GM23338 (cell line): ENCODE results near the gene ZC2HC1B. TPM values are rescaled to one million over a fixed set of nuclear protein-coding genes. Genes with fewer than 3 reads are reported as not detected.

Experiments used
- ATAC-seq: fragments of 200-7000 bp; cut with Tn5 transposase; 3 replicates; pipeline ENCODE4 v1.9.1; 2020
- DNase-seq: peaks from one replicate; pipeline ENCODE4 v3.0.0-alpha.2; 2015; ENCODE audit warnings: low spot score
- H2AFZ ChIP-seq: fragments of 200-600 bp; sonication (generic); 2 replicates; pipeline ENCODE4 v1.8.0; 2016; ENCODE audit warnings: antibody characterized with exemption, mild to moderate bottlenecking, moderate library complexity
- H3F3A ChIP-seq: fragments of 200-600 bp; sonication (generic); replicated peaks from 2 replicates; pipeline ENCODE4 v1.8.0; 2017; ENCODE audit warnings: antibody characterized with exemption, mixed run types, low read depth
- H3K27ac ChIP-seq: fragments of 200-600 bp; sonication (generic); 2 replicates; pipeline ENCODE4 v1.6.1; 2016; ENCODE audit warnings: low read depth
- H3K27me3 ChIP-seq: fragments of 200-600 bp; sonication (generic); 2 replicates; pipeline ENCODE4 v1.8.0; 2016; ENCODE audit warnings: mild to moderate bottlenecking, mixed run types, moderate library complexity; ENCODE audit not compliant: insufficient read depth
- H3K36me3 ChIP-seq: fragments of 200-600 bp; sonication (generic); 2 replicates; pipeline ENCODE4 v1.8.0; 2016; ENCODE audit warnings: mild to moderate bottlenecking; ENCODE audit not compliant: insufficient read depth
- H3K4me1 ChIP-seq: fragments of 200-600 bp; sonication (generic); 2 replicates; pipeline ENCODE4 v1.8.0; 2016; ENCODE audit warnings: mild to moderate bottlenecking, moderate library complexity; ENCODE audit not compliant: insufficient read depth
- H3K4me2 ChIP-seq: fragments of 200-600 bp; sonication (generic); 2 replicates; pipeline ENCODE4 v1.7.1; 2017; ENCODE audit warnings: mixed run types
- H3K4me3 ChIP-seq: fragments of 200-600 bp; sonication (generic); 2 replicates; pipeline ENCODE4 v1.6.1; 2016; ENCODE audit warnings: mixed run types
- H3K79me2 ChIP-seq: fragments of 200-600 bp; sonication (generic); replicated peaks from 2 replicates; pipeline ENCODE4 v1.8.0; 2017; ENCODE audit warnings: mild to moderate bottlenecking; ENCODE audit not compliant: insufficient read depth
- H3K9me2 ChIP-seq: fragments of 200-600 bp; sonication (generic); 2 replicates; pipeline ENCODE4 v1.8.0; 2017; ENCODE audit not compliant: insufficient read depth
- H4K20me1 ChIP-seq: fragments of 200-600 bp; sonication (generic); replicated peaks from 2 replicates; pipeline ENCODE4 v1.8.0; 2017; ENCODE audit warnings: mild to moderate bottlenecking; ENCODE audit not compliant: insufficient read depth
- H3K27ac Mint-ChIP-seq: 2 replicates; pipeline ENCODE4 v1.8.0; 2020; ENCODE audit warnings: inconsistent platforms, mild to moderate bottlenecking, moderate library complexity, mixed read lengths
- H3K27me3 Mint-ChIP-seq: 3 replicates; pipeline ENCODE4 v1.8.0; 2022; ENCODE audit warnings: low read depth, mild to moderate bottlenecking, moderate library complexity, mixed read lengths, inconsistent platforms; ENCODE audit not compliant: insufficient read depth, poor library complexity
- H3K36me3 Mint-ChIP-seq: 3 replicates; pipeline ENCODE4 v1.8.0; 2021; ENCODE audit warnings: low read depth, mild to moderate bottlenecking, inconsistent platforms, moderate library complexity, mixed read lengths
- H3K4me1 Mint-ChIP-seq: 3 replicates; pipeline ENCODE4 v1.8.0; 2020; ENCODE audit warnings: mild to moderate bottlenecking, inconsistent platforms, mixed read lengths
- H3K4me3 Mint-ChIP-seq: 3 replicates; pipeline ENCODE4 v1.8.0; 2021; ENCODE audit warnings: moderate library complexity, mild to moderate bottlenecking, inconsistent platforms, mixed read lengths
- H3K9me3 Mint-ChIP-seq: 3 replicates; pipeline ENCODE4 v1.8.0; 2020; ENCODE audit warnings: moderate library complexity, mild to moderate bottlenecking, inconsistent platforms, mixed read lengths
- CREB1 ChIP-seq: fragments of 250-450 bp; sonication (Bioruptor Pico); IDR thresholded peaks from 2 replicates; pipeline ENCODE4 v1.5.0; 2020; ENCODE audit warnings: low read depth, mild to moderate bottlenecking, moderate library complexity
- EZH2 ChIP-seq: fragments of 200-600 bp; sonication (generic); IDR thresholded peaks from one replicate; pipeline ENCODE4 v1.8.0; 2017; ENCODE audit warnings: antibody characterized with exemption, mild to moderate bottlenecking, low read depth; ENCODE audit not compliant: unreplicated experiment
- EZH2phosphoT487 ChIP-seq: fragments of 200-600 bp; sonication (generic); IDR thresholded peaks from one replicate; pipeline ENCODE4 v1.8.1; 2018; ENCODE audit warnings: antibody characterized with exemption; ENCODE audit not compliant: unreplicated experiment
- JUNB ChIP-seq: IDR thresholded peaks from one replicate; pipeline ENCODE4 v1.6.1; 2016; ENCODE audit warnings: antibody characterized with exemption; ENCODE audit not compliant: unreplicated experiment
- NANOG ChIP-seq: IDR thresholded peaks from 2 replicates; pipeline ENCODE4 v1.6.1; 2016; ENCODE audit warnings: antibody characterized with exemption, borderline replicate concordance
- POLR2AphosphoS5 ChIP-seq: IDR thresholded peaks from 2 replicates; pipeline ENCODE4 v1.6.1; 2016; ENCODE audit warnings: antibody characterized with exemption, low read depth
- STAT1 ChIP-seq: IDR thresholded peaks from one replicate; pipeline ENCODE4 v1.6.1; 2016; ENCODE audit warnings: antibody characterized with exemption; ENCODE audit not compliant: unreplicated experiment
- ZNF114 ChIP-seq: fragments of 250-450 bp; sonication (Bioruptor Pico); IDR thresholded peaks from 2 replicates; pipeline ENCODE4 v1.5.0; 2020; ENCODE audit warnings: mild to moderate bottlenecking, moderate library complexity
- ZNF331 ChIP-seq: fragments of 250-450 bp; sonication (Bioruptor Pico); IDR thresholded peaks from 2 replicates; pipeline ENCODE4 v1.5.0; 2020; ENCODE audit warnings: low read depth, mild to moderate bottlenecking, moderate library complexity
- polyA plus RNA-seq: library from polyadenylated mRNA; unstranded; fragments of >200 nt; fragmentation: Nextera tagmentation; extraction: Ambion mirVana; gene quantifications from 2 replicates; pipeline ENCODE4 v1.2.1, GENCODE V29; 2016
- total RNA-seq: library from RNA; depleted of rRNA; stranded (reverse); fragments of >200 nt; shearing (Covaris generic); gene quantifications from 2 replicates; pipeline ENCODE4 v1.2.3, GENCODE V29; 2014
- TF ChIP-seq, protein P1 (sequence below), 2 experiments: fragments of 200-600 bp in 1 of 2; sonication (generic) in 1 of 2; conservative IDR thresholded peaks; 2 replicates each; pipeline versions ENCODE4 v1.5.1 to v1.6.1; 2016 to 2017; ENCODE audit warnings: antibody characterized with exemption in 2 of 2, low read depth in 2 of 2, mild to moderate bottlenecking in 2 of 2, moderate library complexity in 1 of 2
- TF ChIP-seq, protein P2 (sequence below): fragments of 250-450 bp; sonication (Bioruptor Pico); IDR thresholded peaks from 2 replicates; pipeline ENCODE4 v1.5.0; 2020; ENCODE audit warnings: mild to moderate bottlenecking, moderate library complexity
- TF ChIP-seq, protein P3 (sequence below): IDR thresholded peaks from 2 replicates; pipeline ENCODE4 v1.6.1; 2016; ENCODE audit warnings: antibody characterized with exemption
- TF ChIP-seq, protein P4 (sequence below): IDR thresholded peaks from one replicate; pipeline ENCODE4 v1.6.1; 2018; ENCODE audit warnings: antibody characterized with exemption; ENCODE audit not compliant: unreplicated experiment

The ZC2HC1B gene
- total and polyA plus RNA-seq, 2 experiments from 2014 or later, result not detected

DNA sequence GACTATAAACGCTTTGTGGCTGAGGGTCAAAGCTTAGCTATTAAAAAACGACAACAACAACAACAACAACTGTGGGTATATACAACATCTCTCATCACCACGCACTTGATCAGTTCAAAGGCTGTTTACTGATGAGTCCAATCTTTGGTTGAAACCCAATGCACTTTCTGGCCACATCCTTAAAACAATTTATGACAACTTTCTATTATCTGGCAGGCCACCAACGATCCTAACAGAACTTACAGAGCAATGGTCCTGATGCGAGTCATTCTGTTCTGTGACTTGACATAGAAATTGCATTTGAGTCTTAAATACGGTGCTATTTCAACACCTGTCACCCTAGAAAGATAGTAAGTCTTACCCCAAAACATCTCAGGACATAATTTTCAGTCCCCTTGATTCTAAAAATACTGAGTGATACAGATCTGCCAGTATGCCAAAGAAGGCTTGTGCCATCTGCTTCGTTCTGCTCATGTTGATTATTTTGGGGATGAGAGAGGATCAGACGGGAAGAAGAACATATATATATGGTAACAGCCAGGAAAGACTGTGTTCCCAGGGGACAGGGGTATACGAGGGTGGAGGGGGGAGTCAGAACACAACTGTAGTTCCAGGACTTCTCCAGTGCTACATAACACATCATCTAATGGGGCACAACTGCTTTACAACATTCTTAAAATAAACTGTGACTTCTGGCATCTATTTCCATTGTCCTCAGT lies 87.9 kb downstream of the ZC2HC1B start:
- peaks cover 6% of the 10 kb centered on the region for H3K9me3 Mint-ChIP-seq
- H3K36me3 Mint-ChIP-seq, result peaks cover 7% of the 10 kb centered on the region; the same call in 2 of the 3 replicates
- 0 out of 2 replicates have a peak, but pooled peaks cover 3% of the 10 kb centered on the region for H3K9me2 ChIP-seq
- no peaks in the 10 kb centered on the region for H3K79me2 ChIP-seq
- H3K27me3 Mint-ChIP-seq, result peaks cover 7% of the 10 kb centered on the region
- H3K36me3 ChIP-seq, result no peaks in the 10 kb centered on the region
- no peak overlapping the region for H2AFZ ChIP-seq
- H3K4me3 Mint-ChIP-seq, result no peak overlapping the region
- no peaks in the 10 kb centered on the region for H4K20me1 ChIP-seq
- peaks cover 20% of the 10 kb centered on the region for H3K4me1 ChIP-seq
- no peak overlapping the region for H3K4me3 ChIP-seq
- no peak overlapping the region for H3K27ac Mint-ChIP-seq
- ATAC-seq (no peak), DNase-seq (no peak)
- peaks cover 14% of the 10 kb centered on the region for H3K4me1 Mint-ChIP-seq
- peaks cover 82% of the 10 kb centered on the region for H3K27me3 ChIP-seq
- TF ChIP-seq ZNF331 (CRISPR knock-in tag), result no peak
- TF ChIP-seq, protein P1, sequence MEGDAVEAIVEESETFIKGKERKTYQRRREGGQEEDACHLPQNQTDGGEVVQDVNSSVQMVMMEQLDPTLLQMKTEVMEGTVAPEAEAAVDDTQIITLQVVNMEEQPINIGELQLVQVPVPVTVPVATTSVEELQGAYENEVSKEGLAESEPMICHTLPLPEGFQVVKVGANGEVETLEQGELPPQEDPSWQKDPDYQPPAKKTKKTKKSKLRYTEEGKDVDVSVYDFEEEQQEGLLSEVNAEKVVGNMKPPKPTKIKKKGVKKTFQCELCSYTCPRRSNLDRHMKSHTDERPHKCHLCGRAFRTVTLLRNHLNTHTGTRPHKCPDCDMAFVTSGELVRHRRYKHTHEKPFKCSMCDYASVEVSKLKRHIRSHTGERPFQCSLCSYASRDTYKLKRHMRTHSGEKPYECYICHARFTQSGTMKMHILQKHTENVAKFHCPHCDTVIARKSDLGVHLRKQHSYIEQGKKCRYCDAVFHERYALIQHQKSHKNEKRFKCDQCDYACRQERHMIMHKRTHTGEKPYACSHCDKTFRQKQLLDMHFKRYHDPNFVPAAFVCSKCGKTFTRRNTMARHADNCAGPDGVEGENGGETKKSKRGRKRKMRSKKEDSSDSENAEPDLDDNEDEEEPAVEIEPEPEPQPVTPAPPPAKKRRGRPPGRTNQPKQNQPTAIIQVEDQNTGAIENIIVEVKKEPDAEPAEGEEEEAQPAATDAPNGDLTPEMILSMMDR (conservative IDR thresholded peaks at IDR 0.05; ENCODE audit: low read depth in 2 of 2), result no peak
- no peak for TF ChIP-seq EZH2
- TF ChIP-seq ZNF114 (CRISPR knock-in tag), result no peak
- TF ChIP-seq CREB1 (CRISPR knock-in tag), result no peak
- TF ChIP-seq STAT1, result no peak
- no peak for TF ChIP-seq NANOG
- TF ChIP-seq, protein P2, sequence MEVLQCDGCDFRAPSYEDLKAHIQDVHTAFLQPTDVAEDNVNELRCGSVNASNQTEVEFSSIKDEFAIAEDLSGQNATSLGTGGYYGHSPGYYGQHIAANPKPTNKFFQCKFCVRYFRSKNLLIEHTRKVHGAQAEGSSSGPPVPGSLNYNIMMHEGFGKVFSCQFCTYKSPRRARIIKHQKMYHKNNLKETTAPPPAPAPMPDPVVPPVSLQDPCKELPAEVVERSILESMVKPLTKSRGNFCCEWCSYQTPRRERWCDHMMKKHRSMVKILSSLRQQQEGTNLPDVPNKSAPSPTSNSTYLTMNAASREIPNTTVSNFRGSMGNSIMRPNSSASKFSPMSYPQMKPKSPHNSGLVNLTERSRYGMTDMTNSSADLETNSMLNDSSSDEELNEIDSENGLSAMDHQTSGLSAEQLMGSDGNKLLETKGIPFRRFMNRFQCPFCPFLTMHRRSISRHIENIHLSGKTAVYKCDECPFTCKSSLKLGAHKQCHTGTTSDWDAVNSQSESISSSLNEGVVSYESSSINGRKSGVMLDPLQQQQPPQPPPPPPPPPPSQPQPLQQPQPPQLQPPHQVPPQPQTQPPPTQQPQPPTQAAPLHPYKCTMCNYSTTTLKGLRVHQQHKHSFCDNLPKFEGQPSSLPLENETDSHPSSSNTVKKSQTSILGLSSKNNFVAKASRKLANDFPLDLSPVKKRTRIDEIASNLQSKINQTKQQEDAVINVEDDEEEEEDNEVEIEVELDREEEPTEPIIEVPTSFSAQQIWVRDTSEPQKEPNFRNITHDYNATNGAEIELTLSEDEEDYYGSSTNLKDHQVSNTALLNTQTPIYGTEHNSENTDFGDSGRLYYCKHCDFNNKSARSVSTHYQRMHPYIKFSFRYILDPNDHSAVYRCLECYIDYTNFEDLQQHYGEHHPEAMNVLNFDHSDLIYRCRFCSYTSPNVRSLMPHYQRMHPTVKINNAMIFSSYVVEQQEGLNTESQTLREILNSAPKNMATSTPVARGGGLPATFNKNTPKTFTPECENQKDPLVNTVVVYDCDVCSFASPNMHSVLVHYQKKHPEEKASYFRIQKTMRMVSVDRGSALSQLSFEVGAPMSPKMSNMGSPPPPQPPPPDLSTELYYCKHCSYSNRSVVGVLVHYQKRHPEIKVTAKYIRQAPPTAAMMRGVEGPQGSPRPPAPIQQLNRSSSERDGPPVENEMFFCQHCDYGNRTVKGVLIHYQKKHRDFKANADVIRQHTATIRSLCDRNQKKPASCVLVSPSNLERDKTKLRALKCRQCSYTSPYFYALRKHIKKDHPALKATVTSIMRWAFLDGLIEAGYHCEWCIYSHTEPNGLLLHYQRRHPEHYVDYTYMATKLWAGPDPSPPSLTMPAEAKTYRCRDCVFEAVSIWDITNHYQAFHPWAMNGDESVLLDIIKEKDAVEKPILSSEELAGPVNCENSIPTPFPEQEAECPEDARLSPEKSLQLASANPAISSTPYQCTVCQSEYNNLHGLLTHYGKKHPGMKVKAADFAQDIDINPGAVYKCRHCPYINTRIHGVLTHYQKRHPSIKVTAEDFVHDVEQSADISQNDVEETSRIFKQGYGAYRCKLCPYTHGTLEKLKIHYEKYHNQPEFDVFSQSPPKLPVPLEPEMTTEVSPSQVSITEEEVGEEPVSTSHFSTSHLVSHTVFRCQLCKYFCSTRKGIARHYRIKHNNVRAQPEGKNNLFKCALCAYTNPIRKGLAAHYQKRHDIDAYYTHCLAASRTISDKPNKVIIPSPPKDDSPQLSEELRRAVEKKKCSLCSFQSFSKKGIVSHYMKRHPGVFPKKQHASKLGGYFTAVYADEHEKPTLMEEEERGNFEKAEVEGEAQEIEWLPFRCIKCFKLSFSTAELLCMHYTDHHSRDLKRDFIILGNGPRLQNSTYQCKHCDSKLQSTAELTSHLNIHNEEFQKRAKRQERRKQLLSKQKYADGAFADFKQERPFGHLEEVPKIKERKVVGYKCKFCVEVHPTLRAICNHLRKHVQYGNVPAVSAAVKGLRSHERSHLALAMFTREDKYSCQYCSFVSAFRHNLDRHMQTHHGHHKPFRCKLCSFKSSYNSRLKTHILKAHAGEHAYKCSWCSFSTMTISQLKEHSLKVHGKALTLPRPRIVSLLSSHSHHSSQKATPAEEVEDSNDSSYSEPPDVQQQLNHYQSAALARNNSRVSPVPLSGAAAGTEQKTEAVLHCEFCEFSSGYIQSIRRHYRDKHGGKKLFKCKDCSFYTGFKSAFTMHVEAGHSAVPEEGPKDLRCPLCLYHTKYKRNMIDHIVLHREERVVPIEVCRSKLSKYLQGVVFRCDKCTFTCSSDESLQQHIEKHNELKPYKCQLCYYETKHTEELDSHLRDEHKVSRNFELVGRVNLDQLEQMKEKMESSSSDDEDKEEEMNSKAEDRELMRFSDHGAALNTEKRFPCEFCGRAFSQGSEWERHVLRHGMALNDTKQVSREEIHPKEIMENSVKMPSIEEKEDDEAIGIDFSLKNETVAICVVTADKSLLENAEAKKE (CRISPR knock-in tag), result no peak
- TF ChIP-seq EZH2phosphoT487, result no peak
- TF ChIP-seq, protein P3, sequence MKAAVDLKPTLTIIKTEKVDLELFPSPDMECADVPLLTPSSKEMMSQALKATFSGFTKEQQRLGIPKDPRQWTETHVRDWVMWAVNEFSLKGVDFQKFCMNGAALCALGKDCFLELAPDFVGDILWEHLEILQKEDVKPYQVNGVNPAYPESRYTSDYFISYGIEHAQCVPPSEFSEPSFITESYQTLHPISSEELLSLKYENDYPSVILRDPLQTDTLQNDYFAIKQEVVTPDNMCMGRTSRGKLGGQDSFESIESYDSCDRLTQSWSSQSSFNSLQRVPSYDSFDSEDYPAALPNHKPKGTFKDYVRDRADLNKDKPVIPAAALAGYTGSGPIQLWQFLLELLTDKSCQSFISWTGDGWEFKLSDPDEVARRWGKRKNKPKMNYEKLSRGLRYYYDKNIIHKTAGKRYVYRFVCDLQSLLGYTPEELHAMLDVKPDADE, result no peak
- TF ChIP-seq JUNB, result no peak
- TF ChIP-seq, protein P4, sequence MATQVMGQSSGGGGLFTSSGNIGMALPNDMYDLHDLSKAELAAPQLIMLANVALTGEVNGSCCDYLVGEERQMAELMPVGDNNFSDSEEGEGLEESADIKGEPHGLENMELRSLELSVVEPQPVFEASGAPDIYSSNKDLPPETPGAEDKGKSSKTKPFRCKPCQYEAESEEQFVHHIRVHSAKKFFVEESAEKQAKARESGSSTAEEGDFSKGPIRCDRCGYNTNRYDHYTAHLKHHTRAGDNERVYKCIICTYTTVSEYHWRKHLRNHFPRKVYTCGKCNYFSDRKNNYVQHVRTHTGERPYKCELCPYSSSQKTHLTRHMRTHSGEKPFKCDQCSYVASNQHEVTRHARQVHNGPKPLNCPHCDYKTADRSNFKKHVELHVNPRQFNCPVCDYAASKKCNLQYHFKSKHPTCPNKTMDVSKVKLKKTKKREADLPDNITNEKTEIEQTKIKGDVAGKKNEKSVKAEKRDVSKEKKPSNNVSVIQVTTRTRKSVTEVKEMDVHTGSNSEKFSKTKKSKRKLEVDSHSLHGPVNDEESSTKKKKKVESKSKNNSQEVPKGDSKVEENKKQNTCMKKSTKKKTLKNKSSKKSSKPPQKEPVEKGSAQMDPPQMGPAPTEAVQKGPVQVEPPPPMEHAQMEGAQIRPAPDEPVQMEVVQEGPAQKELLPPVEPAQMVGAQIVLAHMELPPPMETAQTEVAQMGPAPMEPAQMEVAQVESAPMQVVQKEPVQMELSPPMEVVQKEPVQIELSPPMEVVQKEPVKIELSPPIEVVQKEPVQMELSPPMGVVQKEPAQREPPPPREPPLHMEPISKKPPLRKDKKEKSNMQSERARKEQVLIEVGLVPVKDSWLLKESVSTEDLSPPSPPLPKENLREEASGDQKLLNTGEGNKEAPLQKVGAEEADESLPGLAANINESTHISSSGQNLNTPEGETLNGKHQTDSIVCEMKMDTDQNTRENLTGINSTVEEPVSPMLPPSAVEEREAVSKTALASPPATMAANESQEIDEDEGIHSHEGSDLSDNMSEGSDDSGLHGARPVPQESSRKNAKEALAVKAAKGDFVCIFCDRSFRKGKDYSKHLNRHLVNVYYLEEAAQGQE, result no peak
- TF ChIP-seq POLR2AphosphoS5, result no peak
- H3K4me2 ChIP-seq, result no peak overlapping the region
- no peak overlapping the region for H3K27ac ChIP-seq
- no peaks in the 10 kb centered on the region; the same call in 1 of the 2 replicates for H3F3A ChIP-seq
